Measurements from ENCODE around the gene LENG9. TPM values are rescaled to one million over a fixed set of nuclear protein-coding genes. Genes with fewer than 3 reads are reported as not detected.

Gene LENG9
- total and polyA plus RNA-seq, 2 of the 13 experiments (the other 11 are each of a cell fraction or from before 2014, with no cell fraction given): 0.75 to 2.9 TPM

- TF ChIP-seq ZNF687 (CRISPR knock-in tag; IDR thresholded peaks at IDR 0.05) (peak; percentile 96), USF2 (IDR thresholded peaks at IDR 0.05; ENCODE audit: low read depth, low read length) (no peak), USF2 (CRISPR knock-in tag; IDR thresholded peaks at IDR 0.05; ENCODE audit: borderline replicate concordance) (no peak), PBX3 (CRISPR knock-in tag; IDR thresholded peaks at IDR 0.05; ENCODE audit: borderline replicate concordance) (peak; percentile 61; the same call in 1 of the 2 replicates), ZNF768 (CRISPR knock-in tag; IDR thresholded peaks at IDR 0.05) (peak; percentile 70), TSC22D2 (CRISPR knock-in tag; IDR thresholded peaks at IDR 0.05; ENCODE audit: borderline replicate concordance) (no peak), ZNF251 (CRISPR knock-in tag; IDR thresholded peaks at IDR 0.05) (peak; percentile 84; the same call in 1 of the 2 replicates), ZNF484 (CRISPR knock-in tag; IDR thresholded peaks at IDR 0.05; ENCODE audit: borderline replicate concordance, low read depth) (peak; percentile 33; the same call in 1 of the 2 replicates), TOE1 (CRISPR knock-in tag; IDR thresholded peaks at IDR 0.05) (no peak), ZHX2 (IDR thresholded peaks at IDR 0.05; ENCODE audit: low read depth) (no peak), ZHX2 (CRISPR knock-in tag; IDR thresholded peaks at IDR 0.05; ENCODE audit: borderline replicate concordance) (peak; percentile 71; the same call in 1 of the 2 replicates), ZNF670 (CRISPR knock-in tag; IDR thresholded peaks at IDR 0.05; ENCODE audit: borderline replicate concordance) (peak; percentile 49; the same call in 1 of the 2 replicates), DRAP1 (CRISPR knock-in tag; IDR thresholded peaks at IDR 0.05) (no peak)
Observed at GRCh38 chr19:54462655-54463530, 685 bp downstream of the LENG9 start (continued).

All from HepG2 (cell line).